Left renal cortex interstitium (tissue), 4 donors: Measurements from ENCODE around the gene OR5AU1. TPM values are rescaled to one million over a fixed set of nuclear protein-coding genes. Genes with fewer than 3 reads are reported as not detected.
A peak's percentile ranks its signal among the peaks of the same experiment; 100 is the strongest.

Experiments used
- DNase-seq, 4 donors: peaks; one replicate each; pipeline ENCODE4 v3.0.0-alpha.2; 2013; ENCODE audit warnings: low read depth in 4 of 4, low spot score in 2 of 4, missing footprints in 1 of 4
- polyA plus RNA-seq, 4 donors: library from polyadenylated mRNA; unstranded; fragments of 120-200 nt; gene quantifications; one replicate each; pipeline ENCODE4 v1.2.1, GENCODE V29; 2013; ENCODE audit not compliant: insufficient read length in 4 of 4

Gene OR5AU1
- under 1 TPM in 3 of 4 donors, not detected in 1; 0.03 to 0.09 (median 0.03) TPM for polyA plus RNA-seq

- no peak for DNase-seq
These were observed at the start of gene OR5AU1 for GRCh38 chr14:21155963-21156362. TSS of gene OR5AU1 (minus strand) at chr14:21156063. CDS start at chr14:21155872, 191 bp downstream.

GRCh38 chr14:21205026-21205677 lies 49.3 kb upstream of the OR5AU1 start:
- DNase-seq, result no peak

DNA sequence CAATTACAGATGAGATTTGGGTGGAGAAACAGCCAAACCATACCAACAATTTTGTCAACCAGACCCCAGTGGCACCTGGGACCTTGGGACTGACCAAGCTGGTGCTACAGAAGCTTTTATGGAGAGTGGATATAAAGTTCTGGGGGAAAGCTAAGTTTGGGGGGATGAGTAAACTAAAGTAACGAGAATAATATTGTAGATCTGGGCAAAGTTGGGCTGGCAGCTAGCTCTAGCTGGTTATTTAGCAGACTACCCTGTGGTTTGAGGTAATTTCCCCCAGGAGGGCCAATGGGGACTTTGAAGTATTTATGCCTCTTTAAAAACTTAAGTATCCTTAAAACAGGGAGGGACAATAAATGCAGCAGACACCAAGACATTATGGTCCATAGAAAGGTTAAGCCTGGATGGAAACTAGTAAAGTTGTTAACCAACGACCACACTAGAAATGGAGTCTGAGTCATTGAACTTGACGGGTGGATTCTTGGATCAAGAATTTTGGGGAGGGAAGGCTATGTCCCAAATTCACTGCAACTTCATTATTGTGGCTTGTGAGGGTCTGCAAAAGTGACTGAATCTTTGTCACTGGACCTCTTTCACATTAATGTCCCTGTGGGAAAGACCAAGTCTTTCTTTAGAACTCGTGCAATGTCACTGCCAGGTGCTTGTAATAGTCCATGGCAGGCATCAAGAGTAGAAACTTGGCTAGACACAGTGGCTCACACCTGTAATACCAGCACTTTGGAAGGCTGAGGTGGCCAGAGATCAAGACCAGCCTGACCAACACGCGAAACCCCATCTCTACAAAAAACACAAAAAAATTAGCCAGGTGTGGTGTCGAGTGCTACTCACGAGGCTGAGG lies 48.5 kb upstream of the OR5AU1 start:
- DNase-seq, result no peak

DNA sequence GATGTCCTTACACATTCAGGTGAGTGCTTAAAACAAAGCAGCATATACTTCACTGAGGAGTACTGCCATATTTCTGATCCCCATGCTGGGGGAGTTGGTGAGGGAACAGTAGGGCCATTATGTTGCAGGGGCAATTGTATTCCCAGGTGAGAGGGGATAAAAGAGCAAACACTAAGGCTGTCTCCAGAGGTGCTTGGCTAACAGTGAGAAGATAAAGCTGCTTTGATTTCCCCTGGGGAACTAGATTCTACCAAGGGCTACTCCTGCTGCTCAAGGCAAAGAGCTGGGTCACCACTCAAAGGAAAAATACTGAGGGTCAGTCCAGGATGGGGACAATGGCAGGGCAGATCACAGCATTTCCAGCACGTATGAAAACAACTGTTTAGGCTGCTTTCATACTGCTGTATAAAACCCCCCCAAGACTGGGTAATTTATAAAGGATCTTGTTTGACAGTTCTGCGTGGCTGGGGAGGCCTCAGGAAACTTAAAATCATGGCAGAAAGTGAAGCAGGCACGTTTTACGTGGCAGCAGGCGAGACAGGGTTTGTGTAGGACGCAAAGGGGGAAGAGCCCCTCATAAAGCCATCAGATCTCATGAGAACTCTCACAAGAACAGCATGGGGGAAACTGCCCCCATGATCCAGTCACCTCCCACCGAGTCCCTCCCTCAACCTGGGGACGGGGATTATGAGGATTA lies 47.8 kb upstream of the OR5AU1 start:
- DNase-seq, result no peak

DNA sequence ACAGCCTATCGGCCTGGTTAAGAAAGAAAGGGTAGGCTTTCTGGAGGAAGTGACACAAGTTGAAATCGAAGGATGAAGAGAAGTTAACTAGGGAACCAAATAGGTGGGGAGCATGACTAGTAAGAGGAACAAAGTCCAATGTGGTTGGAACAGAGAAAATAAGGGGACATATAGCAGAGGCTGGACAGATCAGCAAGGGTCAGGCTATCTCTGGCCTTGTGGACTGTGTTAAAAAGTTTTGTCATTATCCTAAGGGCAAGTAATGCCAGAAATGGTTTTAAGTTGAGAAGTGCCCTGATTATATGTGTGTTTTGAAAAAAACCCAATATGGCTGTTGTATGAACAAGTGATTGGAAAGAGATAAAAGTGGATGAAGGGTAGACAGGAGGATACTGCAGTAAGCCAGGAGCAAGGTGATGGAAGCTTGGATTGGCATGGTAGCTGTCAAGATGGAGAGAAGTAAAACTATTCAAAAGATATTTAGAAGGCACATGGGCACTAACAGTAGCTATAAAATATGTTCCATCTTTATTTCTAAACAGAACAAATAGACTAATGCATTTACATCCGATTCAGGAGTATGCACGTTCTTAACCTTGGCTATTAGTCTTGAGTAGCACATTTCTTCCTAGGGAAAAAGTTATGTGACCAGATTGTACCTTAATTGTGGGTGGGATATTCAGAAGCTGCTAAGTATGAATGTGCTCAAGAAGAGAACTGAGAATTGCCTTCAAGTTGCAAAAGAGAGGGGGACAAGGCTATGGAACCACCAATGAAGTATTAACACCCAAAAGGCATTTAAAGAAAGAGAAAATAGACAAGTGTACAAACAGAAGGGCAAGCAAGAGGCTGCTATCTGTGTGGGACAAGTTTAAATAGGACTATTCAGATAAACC lies 46.8 kb upstream of the OR5AU1 start:
- DNase-seq, result no peak

DNA sequence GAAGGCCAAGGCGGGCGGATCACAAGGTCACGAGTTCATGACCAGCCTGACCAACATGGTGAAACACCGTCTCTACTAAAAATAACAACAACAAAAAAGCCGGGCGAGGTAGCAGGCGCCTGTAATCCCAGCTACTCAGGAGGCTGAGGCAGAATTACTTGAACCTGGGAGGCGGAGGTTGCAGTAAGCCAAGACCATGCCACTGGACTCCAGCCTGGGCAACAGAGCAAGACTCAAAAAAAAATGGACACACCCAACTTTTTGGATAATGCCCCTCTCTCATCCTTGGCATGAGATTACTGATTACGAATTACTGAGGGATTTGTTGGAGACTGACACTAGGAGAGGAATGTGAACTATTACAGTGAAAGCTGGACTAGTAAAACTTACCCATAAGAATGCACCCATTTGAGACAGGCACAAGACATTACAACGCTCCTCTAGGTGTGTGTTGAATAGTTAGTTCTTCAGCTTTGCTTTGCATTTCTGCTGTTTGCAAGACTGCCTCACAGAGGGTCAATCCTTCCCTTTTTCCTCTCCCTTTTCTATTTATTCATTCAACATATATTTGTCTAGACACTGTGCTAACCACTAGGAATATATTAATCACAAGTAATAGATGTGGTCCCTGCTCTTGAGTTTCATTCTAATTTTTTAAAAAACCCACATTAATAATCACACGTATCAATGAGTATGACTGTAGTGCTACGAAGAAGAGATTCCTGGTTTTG lies 46.0 kb upstream of the OR5AU1 start:
- no peak for DNase-seq

GRCh38 chr14:21200752-21201461 lies 45.0 kb upstream of the OR5AU1 start:
- DNase-seq, result no peak

GRCh38 chr14:21199611-21200560 lies 44.0 kb upstream of the OR5AU1 start:
- no peak for DNase-seq

- DNase-seq, result no peak
These were observed 41.7 kb upstream of the OR5AU1 start for GRCh38 chr14:21197418-21198205.

GRCh38 chr14:21194597-21194996 lies 38.7 kb upstream of the OR5AU1 start:
- DNase-seq, result no peak

- no peak for DNase-seq
These were observed 37.1 kb upstream of the OR5AU1 start for GRCh38 chr14:21192875-21193535.

GRCh38 chr14:21192447-21192822 lies 36.6 kb upstream of the OR5AU1 start:
- DNase-seq, result no peak

- peak in 2 of 4 donors; percentile 28 to 54 for DNase-seq
These were observed 36.1 kb upstream of the OR5AU1 start for GRCh38 chr14:21191809-21192446.

DNA sequence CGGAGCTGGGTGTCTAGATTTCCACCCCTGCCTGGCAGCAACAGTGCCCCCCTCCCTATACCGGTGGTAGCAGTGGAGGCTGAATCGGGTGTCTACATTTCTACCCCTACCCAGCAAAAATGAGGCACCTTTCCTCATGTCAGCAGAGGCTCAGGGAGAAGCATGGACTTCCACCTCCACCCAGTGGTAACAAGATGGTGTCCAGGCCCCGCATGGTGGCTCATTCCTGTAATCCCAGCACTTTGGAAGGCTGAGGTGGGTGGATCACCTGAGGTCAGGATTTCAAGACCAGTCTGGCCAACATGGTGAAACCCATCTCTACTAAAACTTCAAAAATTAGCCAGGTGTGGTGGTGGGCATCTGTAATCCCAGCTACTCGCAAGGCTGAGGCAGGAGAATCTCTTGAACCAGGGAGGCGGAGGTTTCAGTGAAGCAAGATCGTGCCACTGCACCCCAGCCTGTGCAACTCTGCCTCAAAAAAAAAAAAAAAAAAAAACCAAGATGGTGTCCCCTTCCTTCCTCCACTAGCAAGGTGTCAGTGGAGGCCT lies 35.5 kb upstream of the OR5AU1 start:
- no peak for DNase-seq

DNA sequence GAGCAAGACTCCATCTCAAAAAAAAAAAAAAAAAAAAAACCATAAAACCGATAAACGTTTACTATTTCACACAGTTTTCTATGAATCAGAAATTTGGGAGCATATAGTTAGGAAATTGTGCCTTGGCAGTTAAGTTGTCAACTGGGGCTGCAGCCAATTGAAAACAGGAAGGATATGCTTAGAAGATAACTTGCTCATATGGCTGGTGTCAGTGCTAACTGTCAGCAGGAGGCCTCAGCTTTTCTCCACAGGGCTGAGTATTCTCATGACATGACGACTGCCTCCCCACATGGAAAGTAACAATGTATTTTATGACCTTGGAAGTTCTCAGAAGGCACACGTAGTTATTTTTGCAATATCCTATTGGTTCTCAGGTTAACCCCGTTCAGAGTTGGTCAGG lies 29.6 kb upstream of the OR5AU1 start:
- no peak for DNase-seq

- DNase-seq, result no peak
These were observed 28.4 kb upstream of the OR5AU1 start for GRCh38 chr14:21184254-21184653.
